Measurements from ENCODE around the gene RFC2.
A peak's percentile ranks its signal among the peaks of the same experiment; 100 is the strongest.

Gene RFC2

DNA sequence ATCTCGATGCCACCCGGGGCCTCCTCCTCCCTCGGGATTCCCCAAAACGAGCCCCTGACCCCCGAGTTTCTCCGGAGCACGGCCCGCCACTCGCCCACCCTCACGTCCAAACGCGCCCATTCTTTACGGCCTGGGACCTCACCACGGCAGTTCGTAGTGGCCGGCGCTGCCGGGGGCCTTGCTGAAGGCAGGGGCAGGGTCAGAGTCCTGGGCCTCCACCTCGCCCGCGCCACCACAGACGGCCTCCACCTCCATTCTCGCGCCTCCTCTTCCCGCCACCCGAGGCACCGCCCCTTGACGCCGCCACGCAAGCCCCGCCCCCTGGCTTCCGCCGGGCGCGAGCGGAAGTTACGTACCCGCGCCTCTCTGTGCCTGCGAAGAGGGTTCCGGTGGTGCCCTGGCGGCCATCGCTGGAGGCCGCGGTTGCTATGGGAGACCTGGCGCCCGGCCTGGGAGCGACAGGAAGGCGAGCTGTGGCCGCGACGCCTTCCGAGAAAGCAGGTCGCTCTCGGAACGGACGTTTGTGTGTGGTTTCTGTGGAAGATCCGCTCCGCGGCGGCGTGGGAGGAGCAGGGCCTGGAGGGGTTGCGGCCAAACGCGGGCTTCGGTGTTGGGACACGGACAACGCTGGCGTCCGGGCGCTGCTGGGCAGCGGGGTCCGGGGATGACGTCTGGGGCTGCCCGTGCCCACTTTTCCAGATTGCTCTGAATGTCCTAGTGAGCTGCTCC lies at the start of gene RFC2:
TSS of gene RFC2 (minus strand) at position 271 of the 729 bp plus-strand sequence. CDS start at position 255, 16 bp downstream.
- peak; percentile 82 for DNase-seq (ENCODE audit: low read depth, low spot score)

DNA sequence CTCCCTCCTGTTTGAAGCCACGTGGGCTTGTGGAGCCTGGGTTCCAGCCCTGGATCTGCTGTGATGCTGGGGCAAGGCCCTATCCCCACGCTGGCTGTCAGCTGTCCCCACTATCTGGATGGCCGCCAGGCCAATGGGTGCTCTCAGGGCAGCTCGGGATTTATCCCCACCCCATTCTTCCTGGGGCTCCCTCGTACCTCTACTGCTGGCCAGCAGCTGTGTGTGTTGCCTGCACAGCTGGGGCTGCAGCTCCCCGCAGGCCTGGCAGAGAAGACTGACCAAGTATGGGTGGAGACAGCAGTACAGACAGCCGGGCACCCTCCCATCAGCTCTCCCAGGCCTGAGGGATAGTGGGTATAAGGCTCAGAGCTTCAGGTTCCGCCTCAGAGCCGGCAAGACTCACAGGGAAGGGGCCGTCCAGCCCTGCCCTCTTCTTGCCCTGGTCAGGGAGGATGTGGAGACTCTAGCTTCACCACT lies 48.6 kb upstream of the RFC2 start:
- DNase-seq (ENCODE audit: low read depth, low spot score) = no peak

GRCh38 chr7:74300926-74301325 lies 46.7 kb upstream of the RFC2 start:
- DNase-seq (ENCODE audit: low read depth, low spot score) = no peak

GRCh38 chr7:74299401-74299800 lies 45.2 kb upstream of the RFC2 start:
- DNase-seq (ENCODE audit: low read depth, low spot score) = no peak

DNA sequence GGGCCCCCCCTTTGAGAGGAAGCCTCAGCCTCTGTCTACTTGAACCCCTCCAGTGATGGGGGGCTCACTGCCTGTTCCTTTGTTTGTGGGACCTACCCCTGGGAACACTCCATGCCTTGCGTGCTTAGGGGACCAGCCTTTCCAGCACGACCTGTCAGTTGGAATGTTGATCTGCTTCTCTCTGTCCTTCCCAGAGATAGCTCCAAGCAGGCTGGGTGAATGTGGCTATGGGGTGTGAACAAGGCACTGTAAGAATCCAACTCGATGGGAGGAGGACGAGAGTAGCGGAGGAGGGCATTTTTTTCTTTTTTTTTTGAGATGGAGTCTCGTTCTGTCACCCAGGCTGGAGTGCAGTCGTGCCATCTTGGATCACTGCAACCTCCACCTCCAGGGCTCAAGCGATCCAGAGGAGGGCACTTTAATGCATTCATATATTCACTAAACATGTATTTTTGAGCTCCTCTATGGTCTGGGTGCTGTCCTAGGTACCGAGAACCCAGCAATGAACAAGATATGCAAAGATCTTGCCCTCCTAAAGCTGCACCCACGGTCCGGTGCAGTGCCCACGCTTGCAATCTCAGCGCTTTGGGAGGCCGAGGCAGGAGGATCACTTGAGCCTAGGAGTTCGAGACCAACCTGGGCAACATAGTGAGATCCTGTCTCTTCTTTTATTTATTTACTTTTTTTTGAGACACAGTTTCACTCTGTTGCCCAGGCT lies 43.5 kb upstream of the RFC2 start:
- no peak for DNase-seq (ENCODE audit: low read depth, low spot score)

DNA sequence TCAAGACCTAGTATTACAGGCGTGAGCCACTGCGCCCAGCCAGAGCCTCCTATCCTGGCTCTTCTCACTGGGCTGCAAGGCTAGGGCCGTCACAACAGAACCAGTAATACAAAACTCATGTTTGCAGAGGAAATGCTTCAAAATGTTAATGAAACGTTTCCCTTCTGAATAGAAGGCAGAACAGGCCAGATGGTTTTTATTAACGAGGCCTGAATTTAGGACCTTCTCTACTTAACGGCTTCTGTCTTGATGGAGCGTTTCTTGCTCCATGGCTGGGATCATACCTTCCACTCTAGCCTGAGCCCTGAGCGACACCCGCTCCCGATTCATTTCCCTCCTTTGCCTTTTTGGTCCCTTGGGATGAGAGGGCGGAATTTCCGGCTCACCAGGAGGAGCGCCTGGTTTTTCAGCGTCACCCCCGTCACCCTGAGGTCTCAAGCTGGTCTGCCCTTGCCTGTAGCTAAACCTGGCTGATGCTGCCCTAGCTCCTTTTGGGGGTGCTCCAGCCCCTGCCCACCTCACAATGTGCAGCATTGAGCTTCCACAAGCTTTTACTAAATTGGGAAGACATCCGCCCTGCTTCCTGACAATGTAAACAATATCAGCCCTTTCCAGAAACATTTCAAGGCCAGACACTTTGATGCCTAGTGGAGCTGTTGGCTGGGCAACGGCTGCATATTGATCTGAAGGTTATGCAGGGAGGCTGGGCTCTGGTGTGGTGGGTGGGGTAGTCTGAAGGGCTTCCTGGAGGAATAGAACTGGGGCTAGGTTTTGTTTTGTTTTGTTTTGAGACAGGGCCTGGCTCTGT lies 40.2 kb upstream of the RFC2 start:
- no peak for DNase-seq (ENCODE audit: low read depth, low spot score)

DNA sequence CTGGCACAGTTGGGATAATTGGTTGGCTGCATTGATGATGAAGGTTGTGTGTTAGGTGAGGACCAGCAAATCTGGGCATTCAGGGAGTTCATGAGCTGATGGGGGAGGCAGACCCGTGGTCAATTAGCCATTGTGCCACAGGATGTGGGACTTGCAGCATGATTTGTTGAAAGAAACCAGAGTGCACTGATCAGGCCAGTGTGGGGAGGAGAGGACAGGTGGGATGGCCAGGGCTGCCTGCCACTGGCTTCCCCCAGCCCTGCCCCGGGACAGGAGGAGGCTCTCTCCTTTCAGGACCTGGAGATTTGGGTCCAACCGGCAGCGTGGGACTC lies 39.3 kb upstream of the RFC2 start:
- no peak for DNase-seq (ENCODE audit: low read depth, low spot score)

- DNase-seq (ENCODE audit: low read depth, low spot score) = no peak
Observed at GRCh38 chr7:74292757-74293576, 38.8 kb upstream of the RFC2 start.

- no peak for DNase-seq (ENCODE audit: low read depth, low spot score)
Observed at GRCh38 chr7:74291535-74291934, 37.3 kb upstream of the RFC2 start.

GRCh38 chr7:74290981-74291441 lies 36.8 kb upstream of the RFC2 start:
- no peak for DNase-seq (ENCODE audit: low read depth, low spot score)

- no peak for DNase-seq (ENCODE audit: low read depth, low spot score)
Observed at GRCh38 chr7:74290553-74290950, 36.4 kb upstream of the RFC2 start.

DNA sequence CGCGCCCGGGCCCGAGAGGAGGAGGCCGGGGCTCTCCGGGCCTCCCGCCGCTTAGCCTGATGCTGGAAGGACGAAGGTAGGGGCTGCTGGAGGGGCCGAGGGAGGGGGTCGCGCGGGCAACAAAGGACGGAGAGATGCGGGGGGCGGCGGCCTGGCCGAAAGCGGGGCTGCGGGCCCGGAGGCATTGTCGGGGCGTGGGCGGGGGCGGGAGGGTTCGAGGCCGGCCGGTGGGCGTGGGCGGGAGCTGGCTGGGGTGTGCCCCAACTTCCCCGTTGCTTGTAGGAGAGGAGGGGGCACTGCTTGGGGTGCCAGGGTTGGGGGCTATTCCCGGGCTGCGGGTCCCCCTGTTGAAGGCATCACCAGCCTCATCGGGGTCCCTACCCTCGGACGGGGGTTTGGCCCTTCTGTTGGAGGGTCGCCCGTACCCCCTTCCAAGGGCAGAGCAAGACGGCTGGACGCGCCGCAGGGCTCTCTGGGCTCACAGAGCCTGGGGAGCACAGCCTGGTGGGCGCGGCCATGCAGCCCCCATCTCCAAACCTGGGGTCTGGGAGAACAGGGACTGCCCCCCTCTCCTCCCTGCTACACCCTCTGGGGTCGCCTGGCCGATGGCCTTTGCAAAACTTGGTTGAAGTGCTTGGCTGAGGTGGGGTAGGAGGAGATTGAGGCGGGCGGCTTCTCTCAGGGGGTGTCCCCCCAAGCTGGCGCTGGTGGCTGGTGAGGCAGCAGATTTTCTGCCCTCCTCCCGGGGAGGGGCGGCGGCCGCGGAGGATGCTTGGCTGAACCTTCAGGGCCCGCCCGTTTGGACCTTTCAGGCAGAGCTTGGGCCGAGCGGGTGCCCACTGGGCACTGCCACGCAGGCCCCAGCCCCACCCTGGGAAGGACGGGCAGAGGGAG lies 35.7 kb upstream of the RFC2 start:
- DNase-seq (ENCODE audit: low read depth, low spot score) = no peak

- DNase-seq (ENCODE audit: low read depth, low spot score) = no peak
Observed at GRCh38 chr7:74289018-74289658, 34.9 kb upstream of the RFC2 start, which contains the start of gene CLIP2. Gene CLIP2, plus strand, starts transcription at chr7:74289407. Its CDS starts 28,140 bp downstream, at chr7:74317547.

DNA sequence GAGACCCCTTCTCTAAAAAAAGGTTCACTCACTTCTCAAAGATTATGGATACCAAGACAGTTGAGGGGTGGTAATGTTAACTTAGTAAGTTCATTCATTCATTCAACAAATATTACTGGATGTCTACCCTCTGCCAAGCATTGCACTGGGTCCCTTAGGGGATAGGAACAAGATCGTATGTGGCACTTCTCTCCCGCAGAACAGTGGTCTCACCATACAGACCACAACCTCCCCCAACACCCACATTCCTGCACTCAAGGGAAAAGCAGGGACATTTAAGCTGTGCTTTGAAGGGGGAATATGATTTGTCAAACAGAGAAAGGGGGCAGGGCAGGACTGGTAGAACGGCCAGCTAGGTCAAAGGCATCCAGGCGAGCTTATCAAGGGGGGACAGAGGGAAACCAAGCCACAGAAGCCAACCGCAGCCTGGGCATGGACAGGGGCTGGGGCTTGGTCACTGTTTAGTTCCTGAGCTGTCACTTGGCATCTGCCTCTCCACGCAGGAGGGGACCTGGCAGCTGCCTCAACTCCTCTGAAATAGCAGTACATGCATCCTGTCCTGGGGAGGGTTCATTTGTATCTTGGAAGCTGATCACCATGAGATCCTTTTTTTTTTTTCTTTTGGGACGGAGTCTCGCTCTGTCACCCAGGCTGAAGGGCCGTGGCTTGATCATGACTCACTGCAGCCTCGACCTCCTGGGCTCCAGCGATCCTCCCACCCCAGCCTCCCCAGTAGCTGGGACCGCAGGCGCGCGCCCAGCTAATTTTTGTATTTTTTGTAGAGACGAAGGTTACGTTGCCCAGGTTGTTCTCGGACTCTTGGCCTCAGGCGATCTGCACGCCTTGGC lies 34.1 kb upstream of the RFC2 start:
- DNase-seq (ENCODE audit: low read depth, low spot score) = no peak

DNA sequence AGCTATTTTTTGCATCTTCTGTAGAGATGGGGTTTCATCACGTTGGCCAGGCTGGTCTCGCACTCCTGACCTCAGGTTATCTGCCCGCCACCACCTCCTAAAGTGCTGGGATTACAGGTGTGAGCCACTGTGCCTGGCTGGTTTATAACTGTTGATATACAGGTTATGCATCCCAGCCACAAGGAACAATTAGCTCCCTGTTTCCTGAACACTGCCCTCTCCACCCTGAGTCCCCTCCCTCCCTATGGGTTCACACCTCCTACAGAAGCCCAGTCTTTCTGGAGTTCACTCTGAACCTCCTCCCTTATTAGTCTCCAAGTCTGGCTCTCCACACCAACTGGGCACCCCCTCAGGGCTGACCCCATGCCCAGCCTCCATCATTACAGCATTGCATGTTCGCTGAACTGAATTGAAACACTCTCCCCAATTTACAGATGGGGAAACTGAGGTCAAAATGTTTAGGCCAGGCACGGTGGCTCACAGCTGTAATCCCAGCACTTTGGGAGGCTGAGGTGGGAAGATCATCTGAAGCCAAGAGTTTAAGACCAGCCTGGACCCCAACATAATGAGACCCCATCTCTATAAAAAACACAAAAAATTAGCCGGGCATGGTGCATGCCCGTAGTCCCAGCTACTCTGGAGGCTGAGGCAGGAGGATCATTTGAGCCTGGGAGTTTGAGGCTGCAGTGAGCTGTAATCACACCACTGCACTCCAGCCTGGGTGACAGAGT lies 33.3 kb upstream of the RFC2 start:
- DNase-seq (ENCODE audit: low read depth, low spot score) = no peak

DNA sequence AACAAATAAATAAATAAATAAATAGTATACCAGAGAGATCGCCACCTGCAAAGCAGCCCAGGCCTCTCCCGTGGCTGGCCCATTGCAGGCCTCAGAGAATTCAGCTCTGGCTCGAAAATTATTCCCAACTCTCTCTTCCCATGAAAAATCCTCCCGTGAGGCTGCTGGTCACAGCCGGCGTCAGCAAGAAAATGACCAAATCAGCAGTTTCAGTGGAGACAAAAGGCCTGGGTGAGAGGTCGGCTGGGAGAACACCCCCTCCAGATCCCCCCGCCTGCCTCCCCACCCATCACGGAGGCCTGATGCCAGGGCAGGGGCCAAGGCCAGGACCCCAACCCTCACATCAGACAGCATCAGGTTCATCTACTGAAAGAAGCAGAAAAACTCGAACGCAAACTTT lies 31.9 kb upstream of the RFC2 start:
- DNase-seq (ENCODE audit: low read depth, low spot score) = no peak

- DNase-seq (ENCODE audit: low read depth, low spot score) = no peak
Observed at GRCh38 chr7:74284781-74285259, 30.6 kb upstream of the RFC2 start.

GRCh38 chr7:74283858-74284447 lies 29.8 kb upstream of the RFC2 start:
- DNase-seq (ENCODE audit: low read depth, low spot score) = no peak

Data from brain pericyte (primary cell).